Stomach (tissue), 9 donors: ENCODE measurements around the gene LRRC34. TPM values are rescaled to one million over a fixed set of nuclear protein-coding genes. Genes with fewer than 3 reads are reported as not detected.

Experiments used
- DNase-seq, 2 donors: peaks; one replicate each; pipeline versions ENCODE4 v3.0.0 to v3.0.0-alpha.2; 2013 to 2019
- H3K27ac ChIP-seq, 5 donors: fragments of 200-600 bp in 4 of 5; sonication (generic) in 4 of 5; one replicate each; pipeline ENCODE4 v1.5.1; 2013 to 2019; ENCODE audit warnings: mild to moderate bottlenecking in 1 of 5, moderate library complexity in 1 of 5
- H3K27me3 ChIP-seq, 3 donors: fragments of 200-600 bp; sonication (generic); one replicate each; pipeline ENCODE4 v1.5.1; 2017 to 2019; ENCODE audit warnings: mixed run types in 1 of 3
- H3K36me3 ChIP-seq, 4 donors: fragments of 200-600 bp; sonication (generic); 1 replicate in 3 of 4; 2 replicates in 1 of 4; pipeline ENCODE4 v1.5.1; 2016 to 2019
- H3K4me1 ChIP-seq, 4 donors: fragments of 200-600 bp; sonication (generic); one replicate each; pipeline ENCODE4 v1.5.1; 2016 to 2019
- H3K4me3 ChIP-seq, 4 donors: fragments of 200-600 bp; sonication (generic) in 3 of 4; one replicate each; pipeline ENCODE4 v1.5.1; 2016 to 2019; ENCODE audit warnings: mild to moderate bottlenecking in 1 of 4
- H3K9me3 ChIP-seq, 4 donors: fragments of 200-600 bp; sonication (generic); one replicate each; pipeline ENCODE4 v1.5.1; 2016 to 2019
- CTCF ChIP-seq, 7 experiments: fragments of 450-650 bp in 4 of 7; fragments of 200-600 bp in 3 of 7; sonication (generic) in 3 of 7; IDR thresholded peaks; one replicate each; pipeline ENCODE4 v1.5.1; 2016 to 2019; ENCODE audit warnings: antibody characterized with exemption in 7 of 7, control low read depth in 2 of 7, mild to moderate bottlenecking in 1 of 7
- EP300 ChIP-seq: sonication (generic); formaldehyde crosslinking; IDR thresholded peaks from one replicate; pipeline ENCODE4 v1.6.1; 2017; ENCODE audit warnings: antibody characterized with exemption
- POLR2A ChIP-seq, 4 donors: fragments of 450-650 bp; IDR thresholded peaks; one replicate each; pipeline ENCODE4 v1.6.1; 2016; ENCODE audit warnings: antibody characterized with exemption in 4 of 4, control low read depth in 2 of 4, mild to moderate bottlenecking in 1 of 4, moderate library complexity in 1 of 4
- POLR2AphosphoS5 ChIP-seq, 3 donors: sonication (generic); formaldehyde crosslinking; IDR thresholded peaks; one replicate each; pipeline ENCODE4 v1.6.1; 2016; ENCODE audit warnings: antibody characterized with exemption in 3 of 3
- WGBS, 5 donors: extraction: QIAGEN DNeasy Blood & Tissue Kit in 3 of 5; methylation state at CpG; one replicate each; pipeline versions ENCODE4 v1.1.5 to v1.1.7; 2013 to 2018; 5-methylcytosine and 5-hydroxymethylcytosine counted together
- intact Hi-C: fragments of 100-400 bp; cut with DNase I; formaldehyde crosslinking; loops from one replicate; pipeline ENCODE4 v1.15.1; 2023; ENCODE audit warnings: low total_unique reads
- polyA plus RNA-seq, 3 donors: library from polyadenylated mRNA; stranded (reverse); fragments of 200-250 nt; gene quantifications; one replicate each; pipeline ENCODE4 v1.2.3, GENCODE V29; 2013
- total RNA-seq, 5 donors: library from RNA; depleted of rRNA; stranded (reverse); fragments of >200 nt; gene quantifications; one replicate each; pipeline versions ENCODE4 v1.1.0 to v1.2.3, GENCODE V29; 2014 to 2016
- donor health status: healthy with polysubstance abuse.
- donor health status: Bipolar disorder and iron deficiency.
- donor health status: healthy.

LRRC34 gene
- total and polyA plus RNA-seq, 8 donors = 0.43 to 4.2 (median 1.7) TPM; not detected in 3

GRCh38 chr3:169836942-169837275 is 24.2 kb upstream of the LRRC34 start:
- Histone ChIP-seq H3K36me3 (no peaks in the 10 kb centered on the region), H3K4me3 (no peak overlapping the region), H3K4me1 (no peaks in the 10 kb centered on the region), H3K27ac (no peak overlapping the region), H3K9me3 (no peaks in the 10 kb centered on the region), H3K27me3 (no peaks in the 10 kb centered on the region)
- TF ChIP-seq CTCF (IDR thresholded peaks at IDR 0.05) = no peak
- no peak for TF ChIP-seq POLR2A (IDR thresholded peaks at IDR 0.05)
- no peak for TF ChIP-seq POLR2AphosphoS5 (IDR thresholded peaks at IDR 0.05)
- no peak for TF ChIP-seq EP300
- DNase-seq = no peak
- intact Hi-C loops = no loop called here
- WGBS, 5 donors = 81 to 97% (median 90%) methylated on average over 3 of the region's 3 CpGs

- Histone ChIP-seq H3K4me1 (no peaks in the 10 kb centered on the region), H3K9me3 (no peaks in the 10 kb centered on the region), H3K27ac (no peak overlapping the region), H3K27me3 (no peaks in the 10 kb centered on the region), H3K36me3 (no peaks in the 10 kb centered on the region), H3K4me3 (no peak overlapping the region)
- intact Hi-C loops = no loop called here
- WGBS, 5 donors = 79 to 92% (median 85%) methylated on average over 5 of the region's 5 CpGs
- TF ChIP-seq EP300 (no peak), CTCF (IDR thresholded peaks at IDR 0.05) (no peak), POLR2AphosphoS5 (IDR thresholded peaks at IDR 0.05) (no peak), POLR2A (IDR thresholded peaks at IDR 0.05) (no peak)
- DNase-seq = no peak
Observed at GRCh38 chr3:169836078-169836941, 23.6 kb upstream of the LRRC34 start.

GRCh38 chr3:169835533-169835932 is 22.8 kb upstream of the LRRC34 start:
- 56 to 81% (median 68%) methylated on average over 1 of the region's 1 CpG for WGBS, 5 donors
- no peak for TF ChIP-seq POLR2A (IDR thresholded peaks at IDR 0.05)
- TF ChIP-seq EP300 = no peak
- TF ChIP-seq POLR2AphosphoS5 (IDR thresholded peaks at IDR 0.05) = no peak
- no peak for TF ChIP-seq CTCF (IDR thresholded peaks at IDR 0.05)
- no peak overlapping the region for H3K4me3 ChIP-seq
- H3K9me3 ChIP-seq = no peaks in the 10 kb centered on the region
- no peaks in the 10 kb centered on the region for H3K36me3 ChIP-seq
- DNase-seq = no peak
- no peak overlapping the region for H3K27ac ChIP-seq
- no peaks in the 10 kb centered on the region for H3K4me1 ChIP-seq
- intact Hi-C loops = no loop called here
- H3K27me3 ChIP-seq = no peaks in the 10 kb centered on the region

- 77 to 90% (median 86%) methylated on average over 4 of the region's 4 CpGs for WGBS, 5 donors
- TF ChIP-seq EP300 (no peak), POLR2A (IDR thresholded peaks at IDR 0.05) (no peak), POLR2AphosphoS5 (IDR thresholded peaks at IDR 0.05) (no peak), CTCF (IDR thresholded peaks at IDR 0.05) (no peak)
- no peaks in the 10 kb centered on the region for H3K36me3 ChIP-seq
- peaks cover 0 to 3% (median 0%) of the 10 kb centered on the region in 3 donors for H3K27me3 ChIP-seq
- no peak for DNase-seq
- H3K4me1 ChIP-seq = no peaks in the 10 kb centered on the region
- intact Hi-C loops = no loop called here
- no peak overlapping the region for H3K4me3 ChIP-seq
- no peaks in the 10 kb centered on the region for H3K9me3 ChIP-seq
- H3K27ac ChIP-seq = no peak overlapping the region
Observed at GRCh38 chr3:169827712-169828111, 15.0 kb upstream of the LRRC34 start.
